ENCODE data around the gene SNTB2. TPM values are rescaled to one million over a fixed set of nuclear protein-coding genes. Genes with fewer than 3 reads are reported as not detected.

Gene SNTB2
- total and polyA plus RNA-seq, 10 donors, result 1.9 to 48.5 (median 28.9) TPM

DNA sequence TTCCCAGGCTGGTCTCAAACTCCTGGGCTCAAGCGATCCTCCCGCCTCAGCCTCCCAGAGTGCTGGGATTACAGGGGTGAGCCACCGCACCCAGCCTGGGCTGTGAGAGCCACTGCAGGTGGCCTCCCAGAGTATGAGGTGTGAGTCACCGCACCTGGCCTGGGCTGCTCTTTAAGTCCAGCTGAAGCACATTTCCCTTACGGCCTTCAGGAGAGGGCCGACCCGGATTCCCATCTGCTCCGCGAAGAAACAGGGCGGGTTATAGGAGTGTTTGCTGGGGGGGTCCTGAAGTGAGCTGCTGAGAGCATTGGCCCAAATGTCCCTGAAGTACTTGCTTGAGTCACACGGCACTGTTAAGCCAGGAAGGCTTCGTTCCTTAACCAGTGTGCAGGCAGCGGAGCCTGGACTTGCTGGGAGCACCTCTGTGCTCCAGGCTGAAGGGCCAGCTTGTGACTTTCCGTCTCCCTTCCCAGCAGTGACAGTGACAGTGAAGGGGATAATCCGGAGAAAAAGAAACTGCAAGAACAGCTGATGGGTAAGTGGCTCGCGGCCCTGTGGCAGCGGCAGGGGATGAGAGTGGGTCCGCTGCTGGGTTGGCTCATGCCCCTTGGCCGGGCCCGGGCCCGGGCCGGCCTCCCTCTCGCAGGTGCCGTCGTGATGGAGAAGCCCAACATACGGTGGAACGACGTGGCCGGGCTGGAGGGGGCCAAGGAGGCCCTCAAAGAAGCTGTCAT lies 131.4 kb downstream of the SNTB2 start:
- intact Hi-C loops (cut with DNase I; ENCODE audit: low total_unique reads), result no loop called here
- DNase-seq, result no peak
- H3K27ac ChIP-seq, result peak overlapping the region in 1 of 8 donors; percentile 4

DNA sequence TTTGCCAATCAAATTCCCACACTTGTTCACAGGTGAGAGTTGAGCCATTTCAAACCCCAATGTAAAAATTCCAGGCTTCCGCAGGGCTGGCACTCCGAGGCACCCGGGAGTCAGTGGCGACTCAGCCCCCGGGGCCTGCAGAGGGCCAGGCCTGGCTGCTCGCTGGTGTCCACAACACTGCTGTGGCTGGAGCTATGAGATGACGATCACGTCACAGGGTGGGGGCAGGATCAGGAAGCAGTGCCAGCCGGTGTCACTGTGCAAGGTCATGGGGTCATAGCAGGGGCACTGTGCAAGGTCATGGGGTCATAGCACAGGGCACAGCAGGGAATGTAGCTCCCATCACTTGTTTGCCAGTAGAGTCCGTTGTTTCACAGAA lies 131.9 kb downstream of the SNTB2 start:
- Histone ChIP-seq H3K27me3 (replicated peaks in 1 of 7) (no peaks in the 10 kb centered on the region), H3K27ac (no peak overlapping the region), H3K4me1 (peaks cover 0 to 32% (median 6%) of the 10 kb centered on the region in 6 donors), H3K9me3 (no peaks in the 10 kb centered on the region), H3K4me3 (no peak overlapping the region), H3K36me3 (peaks cover 25 to 100% (median 90%) of the 10 kb centered on the region in 6 donors)
- no peak for DNase-seq
- 81 to 91% (median 83%) methylated on average over 5 to 10 of the region's 10 CpGs for WGBS, 5 donors
- TF ChIP-seq POLR2A (IDR thresholded peaks at IDR 0.05) (no peak), POLR2AphosphoS5 (IDR thresholded peaks at IDR 0.05) (peak in 1 of 3 donors; percentile 48)
- TF ChIP-seq, protein P1, sequence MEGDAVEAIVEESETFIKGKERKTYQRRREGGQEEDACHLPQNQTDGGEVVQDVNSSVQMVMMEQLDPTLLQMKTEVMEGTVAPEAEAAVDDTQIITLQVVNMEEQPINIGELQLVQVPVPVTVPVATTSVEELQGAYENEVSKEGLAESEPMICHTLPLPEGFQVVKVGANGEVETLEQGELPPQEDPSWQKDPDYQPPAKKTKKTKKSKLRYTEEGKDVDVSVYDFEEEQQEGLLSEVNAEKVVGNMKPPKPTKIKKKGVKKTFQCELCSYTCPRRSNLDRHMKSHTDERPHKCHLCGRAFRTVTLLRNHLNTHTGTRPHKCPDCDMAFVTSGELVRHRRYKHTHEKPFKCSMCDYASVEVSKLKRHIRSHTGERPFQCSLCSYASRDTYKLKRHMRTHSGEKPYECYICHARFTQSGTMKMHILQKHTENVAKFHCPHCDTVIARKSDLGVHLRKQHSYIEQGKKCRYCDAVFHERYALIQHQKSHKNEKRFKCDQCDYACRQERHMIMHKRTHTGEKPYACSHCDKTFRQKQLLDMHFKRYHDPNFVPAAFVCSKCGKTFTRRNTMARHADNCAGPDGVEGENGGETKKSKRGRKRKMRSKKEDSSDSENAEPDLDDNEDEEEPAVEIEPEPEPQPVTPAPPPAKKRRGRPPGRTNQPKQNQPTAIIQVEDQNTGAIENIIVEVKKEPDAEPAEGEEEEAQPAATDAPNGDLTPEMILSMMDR (IDR thresholded peaks at IDR 0.05 in 8 of 11, conservative IDR thresholded peaks at IDR 0.05 in 3 of 11), result no peak
- intact Hi-C loops (cut with DNase I; ENCODE audit: low total_unique reads), result no loop called here

More for the DNA sequence above, 131.4 kb downstream of the SNTB2 start:
- peaks cover 0 to 32% (median 9%) of the 10 kb centered on the region in 6 donors for H3K4me1 ChIP-seq
- 95 to 97% (median 96%) methylated on average over 29 to 30 of the region's 30 CpGs for WGBS, 5 donors
- H3K4me3 ChIP-seq, result no peak overlapping the region
- TF ChIP-seq POLR2A (IDR thresholded peaks at IDR 0.05) (no peak), POLR2AphosphoS5 (IDR thresholded peaks at IDR 0.05) (no peak)
- TF ChIP-seq, protein P1 (IDR thresholded peaks at IDR 0.05 in 8 of 11, conservative IDR thresholded peaks at IDR 0.05 in 3 of 11), result no peak
- H3K9me3 ChIP-seq, result no peaks in the 10 kb centered on the region
- H3K36me3 ChIP-seq, result peaks cover 25 to 100% (median 84%) of the 10 kb centered on the region in 6 donors
- no peaks in the 10 kb centered on the region for H3K27me3 ChIP-seq (replicated peaks in 1 of 7)

- TF ChIP-seq POLR2AphosphoS5 (IDR thresholded peaks at IDR 0.05) (no peak), POLR2A (IDR thresholded peaks at IDR 0.05) (no peak)
- TF ChIP-seq, protein P1 (IDR thresholded peaks at IDR 0.05 in 8 of 11, conservative IDR thresholded peaks at IDR 0.05 in 3 of 11), result no peak
- H3K27me3 ChIP-seq (replicated peaks in 1 of 7), result no peaks in the 10 kb centered on the region
- no peak overlapping the region for H3K27ac ChIP-seq
- H3K4me3 ChIP-seq, result no peak overlapping the region
- H3K9me3 ChIP-seq, result no peaks in the 10 kb centered on the region
- WGBS, 5 donors, result 95 to 96% (median 95%) methylated on average over 7 to 9 of the region's 9 CpGs
- peaks cover 25 to 100% (median 93%) of the 10 kb centered on the region in 6 donors for H3K36me3 ChIP-seq
- DNase-seq, result no peak
- intact Hi-C loops (cut with DNase I; ENCODE audit: low total_unique reads), result no loop called here
- peaks cover 1 to 32% (median 7%) of the 10 kb centered on the region in 6 donors for H3K4me1 ChIP-seq
Measured at GRCh38 chr16:69319381-69319780, 132.4 kb downstream of the SNTB2 start.
